GM21528 (cell line): ENCODE results near the gene RNF151.
"Not testable (repeated sequence)": the region's sequence is repeated elsewhere in the genome, so short reads cannot be mapped to it uniquely, and the experiment has no call there.

Experiments
- ATAC-seq: cut with Tn5 transposase; IDR thresholded peaks from one replicate; pipeline ENCODE4 v1.9.1; 2021; ENCODE audit warnings: mild to moderate bottlenecking, moderate library complexity; ENCODE audit not compliant: unreplicated experiment, low FRiP score

Gene RNF151

DNA sequence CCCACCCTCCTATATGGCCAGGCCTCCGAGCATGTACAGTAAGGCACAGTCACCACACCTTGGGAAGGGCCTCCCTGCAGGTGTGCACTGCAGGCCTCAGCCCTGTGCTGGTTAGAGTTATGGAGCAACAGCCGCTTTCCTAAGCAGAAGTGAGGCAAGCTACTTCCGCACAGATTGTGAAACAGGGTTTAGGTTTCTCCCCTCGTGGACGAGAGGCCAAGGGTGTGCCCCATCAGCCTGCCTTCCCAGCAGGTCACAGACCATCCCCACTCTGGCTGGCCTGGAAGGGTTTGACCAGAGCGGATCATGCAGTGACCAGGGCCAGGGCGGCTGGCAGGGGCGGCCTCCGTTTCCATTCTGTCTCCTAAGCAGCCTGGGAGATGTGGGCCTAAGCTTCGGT lies 28.3 kb upstream of the RNF151 start:
- no peak for ATAC-seq

DNA sequence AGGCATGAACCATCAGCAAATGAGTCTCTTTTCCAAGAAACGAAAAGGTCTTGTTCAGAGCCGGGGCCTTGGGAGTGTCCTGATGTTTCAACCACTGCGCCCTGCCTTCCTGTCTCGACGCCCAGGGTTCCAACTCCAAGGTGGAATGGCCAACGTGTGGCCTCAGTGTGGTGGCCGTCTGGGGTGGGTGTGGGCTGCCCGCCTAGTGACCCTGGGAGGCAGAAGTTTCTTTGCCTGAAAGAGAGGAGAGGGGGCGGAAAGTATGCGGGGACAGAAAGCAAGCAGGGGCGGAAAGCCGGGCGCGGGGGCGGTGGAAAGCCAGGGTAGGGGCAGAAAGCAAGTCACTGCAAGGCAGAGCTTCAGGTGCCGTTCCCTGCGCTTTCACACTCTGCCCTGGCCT lies 27.7 kb upstream of the RNF151 start:
- ATAC-seq, result no peak

DNA sequence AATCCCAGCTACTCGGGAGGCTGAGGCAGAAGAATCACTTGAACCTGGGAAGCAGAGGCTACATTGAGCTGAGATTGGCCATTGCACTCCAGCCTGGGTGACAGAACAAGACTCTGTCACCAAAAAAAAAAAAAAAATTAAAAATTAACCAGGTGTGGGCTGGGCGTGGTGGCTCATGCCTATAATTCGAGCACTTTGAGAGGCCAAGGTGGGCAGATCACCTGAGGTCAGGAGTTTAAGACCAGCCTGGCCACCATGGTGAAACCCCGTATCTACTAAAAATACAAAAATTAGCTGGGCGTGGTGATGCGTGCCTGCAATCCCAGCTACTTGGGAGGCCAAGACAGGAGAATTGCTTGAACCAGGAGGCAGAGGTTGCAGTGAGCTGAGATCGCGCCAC lies 26.8 kb upstream of the RNF151 start:
- not testable (repeated sequence) for ATAC-seq

DNA sequence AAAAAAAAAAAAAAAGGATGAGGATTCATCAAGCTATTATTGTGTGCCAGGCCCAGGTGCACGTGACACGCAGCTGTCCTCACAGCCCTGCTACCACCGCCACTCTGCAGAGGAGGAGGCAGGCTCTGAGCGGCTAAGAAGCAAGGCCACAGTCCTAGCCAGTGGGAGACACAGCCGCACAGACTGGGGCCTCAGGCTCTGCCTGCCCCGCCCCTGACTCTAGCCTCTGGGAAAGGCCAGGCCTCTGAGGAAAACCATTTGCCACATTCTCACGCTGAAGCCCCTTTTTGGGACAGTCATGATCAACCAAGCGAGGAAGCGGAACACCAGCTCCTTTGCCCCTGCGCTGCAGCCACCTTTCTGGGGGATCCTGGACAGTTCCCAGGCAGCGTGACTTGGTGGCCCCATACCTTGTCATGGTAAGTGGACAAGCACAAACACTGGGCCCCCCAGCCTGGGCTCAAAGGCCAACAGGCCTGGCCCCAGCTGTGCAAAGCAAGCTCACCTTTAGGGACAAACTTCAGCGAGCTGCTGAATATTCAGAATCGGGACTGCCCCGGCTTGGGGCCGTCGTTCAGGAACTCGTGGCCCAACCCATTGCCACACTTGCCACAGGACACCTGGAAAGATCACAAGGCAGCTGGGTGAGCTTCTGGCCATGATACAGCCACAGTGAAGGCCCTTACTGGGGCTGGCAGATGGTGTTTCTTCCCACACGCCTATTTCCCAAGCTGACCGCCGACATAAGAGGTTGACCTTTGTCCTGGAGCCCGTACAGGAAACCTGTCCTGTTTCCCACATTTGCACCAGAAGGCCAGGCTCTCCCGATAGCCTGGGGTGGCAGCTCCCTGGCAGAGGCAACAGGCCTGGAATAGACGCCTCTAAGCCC lies 26.1 kb upstream of the RNF151 start:
- no peak for ATAC-seq

- no peak for ATAC-seq
These were observed 25.3 kb upstream of the RNF151 start for GRCh38 chr16:1941162-1942046.

DNA sequence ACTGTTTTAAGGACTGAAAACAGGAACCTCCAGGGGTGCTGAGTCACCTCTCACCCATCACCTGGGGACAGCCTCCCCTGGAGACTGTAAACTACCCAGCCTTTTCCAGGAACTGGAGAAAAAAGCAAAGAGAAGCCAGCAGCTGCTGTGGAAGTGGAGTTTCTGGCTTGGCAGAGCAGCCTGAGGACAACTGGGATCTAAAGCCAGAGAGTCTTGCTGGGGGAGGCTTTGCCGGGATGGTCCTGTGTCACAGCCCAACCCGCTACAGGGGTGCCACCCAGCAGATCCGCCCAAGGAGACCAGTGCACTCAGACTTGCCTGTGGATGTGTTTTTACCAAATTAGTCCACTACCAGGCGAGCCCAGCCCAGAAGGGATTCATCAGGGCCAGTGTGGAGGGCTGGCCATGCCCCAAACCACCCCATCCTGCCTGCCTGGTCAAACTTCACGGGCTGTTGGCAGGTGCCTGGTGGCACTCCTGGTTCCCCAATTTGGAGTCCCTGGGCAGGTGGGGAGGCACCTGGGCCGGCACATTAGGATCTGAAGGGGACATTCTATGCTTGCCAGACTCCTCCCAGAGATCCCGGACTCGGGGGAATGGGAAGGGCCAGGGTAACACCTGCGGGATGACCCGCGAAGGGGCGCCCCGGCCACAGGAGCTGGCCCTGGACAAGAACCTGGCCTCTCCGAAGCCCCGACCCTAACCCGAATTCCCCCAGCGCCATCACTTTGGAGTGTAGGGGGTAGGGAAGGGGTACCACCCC lies 24.4 kb upstream of the RNF151 start:
- no peak for ATAC-seq

GRCh38 chr16:1942810-1943726 lies 23.6 kb upstream of the RNF151 start, which contains the start of gene MSRB1:
MSRB1 (minus strand) TSS chr16:1943199; CDS start chr16:1943156, 43 bp downstream.
- ATAC-seq, result peak; percentile 89

DNA sequence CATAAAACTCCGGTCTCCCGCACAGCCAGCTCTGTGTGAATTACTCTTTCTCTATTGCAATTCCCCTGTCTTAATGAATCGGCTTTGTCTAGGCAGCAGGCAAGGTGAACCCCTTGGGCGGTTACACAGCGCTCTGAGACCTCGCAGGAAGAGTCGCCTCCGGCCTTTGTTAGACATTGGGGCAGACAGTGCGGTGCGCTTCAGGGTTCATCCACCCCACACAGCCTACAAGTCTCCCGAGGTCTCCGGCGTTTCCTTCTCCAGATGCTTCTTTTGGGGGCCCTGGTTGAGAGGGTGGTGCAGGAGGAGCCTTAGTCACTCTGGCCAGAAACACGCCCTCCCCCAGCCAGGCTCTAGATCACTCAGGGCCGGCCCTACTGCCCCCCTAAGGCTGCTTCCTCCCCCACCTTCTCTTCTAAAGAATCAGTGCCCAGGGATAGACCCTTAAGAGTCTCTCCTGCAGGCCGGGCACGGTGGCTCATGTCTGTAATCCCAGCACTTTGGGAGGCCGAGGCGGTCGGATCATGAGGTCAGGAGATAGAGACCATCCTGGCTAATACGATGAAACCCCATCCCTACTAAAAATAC lies 21.9 kb upstream of the RNF151 start:
- ATAC-seq, result no peak

DNA sequence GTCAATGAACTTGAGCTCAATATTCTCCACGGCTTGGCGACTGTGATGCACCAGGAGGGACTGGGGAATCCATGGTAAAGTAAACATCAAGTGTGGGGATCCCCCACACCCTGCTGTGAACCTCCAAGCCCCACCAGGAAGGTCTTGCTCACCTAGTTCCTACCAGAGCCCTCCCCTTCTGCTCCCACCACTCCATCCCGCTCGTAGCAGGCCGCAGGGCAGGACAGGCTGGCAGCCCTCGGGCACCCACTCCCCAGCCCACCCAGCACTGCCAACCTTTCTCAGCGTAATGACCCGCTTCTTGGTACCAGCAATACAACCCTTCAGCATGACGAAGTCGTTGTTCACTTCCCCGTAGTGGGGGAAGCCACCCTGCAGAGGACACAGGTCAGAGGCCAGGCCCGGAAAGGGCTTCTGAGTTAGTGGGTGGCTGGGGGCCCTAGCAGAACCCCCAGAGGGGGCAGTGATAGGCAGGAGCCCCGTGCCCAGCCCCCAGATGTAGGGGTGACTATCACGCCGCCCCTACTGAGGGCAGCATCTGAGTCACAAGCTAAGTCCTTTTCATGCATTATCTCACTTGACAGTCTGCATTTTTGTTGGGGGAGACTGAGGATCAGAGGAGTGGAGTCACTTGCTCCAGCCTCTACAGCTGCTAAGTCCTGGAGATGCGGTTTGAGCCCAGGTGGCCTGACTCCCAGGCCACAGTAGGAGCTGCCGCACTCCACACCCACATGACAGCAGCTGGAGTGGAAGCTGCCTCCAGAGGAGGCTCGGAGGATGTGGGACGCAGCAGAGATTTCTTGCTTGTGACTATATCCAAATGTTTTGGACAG lies 20.9 kb upstream of the RNF151 start:
- ATAC-seq, result no peak

GRCh38 chr16:1946495-1947368 lies 19.9 kb upstream of the RNF151 start:
- no peak for ATAC-seq

DNA sequence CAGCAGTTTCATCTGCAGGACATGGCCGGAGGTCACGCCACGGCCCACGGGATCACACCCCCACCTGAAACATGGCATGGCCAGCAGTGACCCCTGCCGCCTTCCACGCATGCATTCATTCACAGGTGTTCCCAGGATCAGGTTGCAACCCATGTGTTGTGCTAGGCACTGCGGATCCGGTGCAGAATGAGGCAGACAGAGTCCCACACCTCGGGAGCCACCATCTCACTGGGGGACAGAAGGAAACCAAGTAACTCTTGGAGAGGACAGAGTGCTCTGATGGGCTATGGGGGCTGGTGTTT lies 19.3 kb upstream of the RNF151 start:
- ATAC-seq, result no peak

DNA sequence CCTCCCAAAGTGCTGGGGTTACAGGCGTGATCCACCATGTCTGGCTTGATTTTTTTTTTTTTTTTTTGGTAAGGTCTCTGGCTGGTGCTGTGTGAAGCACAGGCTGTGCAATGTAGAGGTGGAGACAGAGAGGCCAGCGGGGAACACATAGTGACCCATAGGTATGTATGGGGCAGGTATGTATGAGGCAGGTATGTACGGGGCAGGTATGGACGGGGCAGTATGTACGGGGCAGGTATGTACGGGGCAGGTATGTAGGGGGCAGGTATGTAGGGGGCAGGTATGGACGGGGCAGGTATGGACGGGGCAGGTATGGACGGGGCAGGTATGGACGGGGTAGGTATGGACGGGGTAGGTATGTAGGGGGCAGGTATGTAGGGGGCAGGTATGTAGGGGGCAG lies 17.1 kb upstream of the RNF151 start:
- no peak for ATAC-seq

GRCh38 chr16:1950047-1950446 lies 16.6 kb upstream of the RNF151 start:
- ATAC-seq, result no peak

DNA sequence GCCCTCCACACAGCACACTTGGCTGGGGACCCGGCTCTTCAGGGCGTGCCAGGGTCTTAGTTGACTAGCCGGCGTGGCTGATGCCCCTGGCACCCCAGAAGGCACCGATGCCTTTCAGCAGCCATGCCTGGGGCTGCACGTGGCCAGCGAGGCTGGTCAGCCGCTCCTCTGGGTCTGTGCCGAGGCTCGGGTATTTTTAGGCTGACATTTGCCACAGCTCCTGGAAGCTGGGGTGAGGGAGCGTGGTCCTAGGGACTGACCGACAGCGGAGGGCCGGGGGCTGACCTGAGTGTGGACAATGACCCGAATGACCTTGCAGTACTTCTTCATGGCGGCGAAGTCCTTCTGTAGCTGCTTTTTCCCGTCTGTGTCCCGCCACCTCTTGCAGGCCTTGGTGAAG lies 16.1 kb upstream of the RNF151 start:
- no peak for ATAC-seq

DNA sequence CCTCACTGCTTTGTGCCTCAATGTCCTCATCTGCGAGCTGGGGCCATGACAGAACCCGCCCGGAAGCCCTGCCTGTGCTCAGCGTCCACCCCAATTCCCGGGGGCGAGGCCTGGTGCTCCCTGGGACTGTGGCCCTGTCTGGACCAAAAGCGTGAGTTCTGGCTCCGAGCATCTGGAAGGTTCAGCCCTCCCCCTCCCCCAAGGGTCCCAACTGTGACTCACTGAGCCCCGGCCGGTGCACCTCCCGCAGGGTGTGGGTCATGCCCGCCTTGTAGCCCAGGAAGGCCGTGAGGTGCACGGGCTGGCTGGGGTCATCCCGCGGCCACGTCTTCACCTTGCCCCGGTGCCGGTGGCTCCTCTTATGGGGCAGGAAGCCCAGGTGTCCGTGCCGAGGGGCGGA lies 12.9 kb upstream of the RNF151 start:
- no peak for ATAC-seq

- not testable (repeated sequence) for ATAC-seq
These were observed 9.1 kb upstream of the RNF151 start for GRCh38 chr16:1957434-1958142.

- ATAC-seq, result not testable (repeated sequence)
These were observed 8.5 kb upstream of the RNF151 start for GRCh38 chr16:1958143-1958491.
